Fibroblast of lung (primary cell): ENCODE data around the gene ABCA10. TPM values are rescaled to one million over a fixed set of nuclear protein-coding genes. Genes with fewer than 3 reads are reported as not detected.

Source experiments
- DNase-seq, 2 donors: peaks; one replicate each; pipeline versions ENCODE4 v3.0.0 to v3.0.0-alpha.2; 2010; ENCODE audit warnings: low read depth in 2 of 2
- H2AFZ ChIP-seq: 2 replicates; pipeline ENCODE4 v1.5.1; 2012; ENCODE audit warnings: low read length, control low read depth, inconsistent platforms
- H3K27ac ChIP-seq: 2 replicates; pipeline ENCODE4 v1.5.1; 2011; ENCODE audit warnings: low read length, control low read depth; ENCODE audit not compliant: insufficient read depth
- H3K27me3 ChIP-seq: 2 replicates; pipeline ENCODE4 v1.5.1; 2011; ENCODE audit warnings: mild to moderate bottlenecking, low read length; ENCODE audit not compliant: control insufficient read depth, insufficient read depth
- H3K36me3 ChIP-seq: 2 replicates; pipeline ENCODE4 v1.5.1; 2011; ENCODE audit warnings: low read length; ENCODE audit not compliant: control insufficient read depth, insufficient read depth
- H3K4me1 ChIP-seq: 2 replicates; pipeline ENCODE4 v1.5.1; 2011; ENCODE audit warnings: low read length; ENCODE audit not compliant: control insufficient read depth, insufficient read depth; ENCODE audit errors: extremely low read depth
- H3K4me2 ChIP-seq: 2 replicates; pipeline ENCODE4 v1.5.1; 2011; ENCODE audit warnings: low read length, control low read depth; ENCODE audit not compliant: insufficient read depth; ENCODE audit errors: extremely low read depth
- H3K4me3 ChIP-seq, 4 experiments: fragments of 200-600 bp in 1 of 4; sonication (generic) in 1 of 4; replicated peaks in 1 of 4; 2 replicates each; pipeline ENCODE4 v1.5.1; 2011 to 2016; ENCODE audit warnings: low read length in 4 of 4, low read depth in 3 of 4, mild to moderate bottlenecking in 3 of 4, control low read depth in 2 of 4, inconsistent platforms in 1 of 4, mixed read lengths in 1 of 4; ENCODE audit not compliant: insufficient read depth in 1 of 4; ENCODE audit errors: control extremely low read depth in 1 of 4
- H3K79me2 ChIP-seq: 2 replicates; pipeline ENCODE4 v1.5.1; 2012; ENCODE audit warnings: mild to moderate bottlenecking, low read length, inconsistent platforms; ENCODE audit not compliant: control insufficient read depth, insufficient read depth
- H3K9ac ChIP-seq: 2 replicates; pipeline ENCODE4 v1.5.1; 2011; ENCODE audit warnings: mild to moderate bottlenecking, low read length, control low read depth; ENCODE audit not compliant: insufficient read depth
- H3K9me3 ChIP-seq: 2 replicates; pipeline ENCODE4 v1.5.1; 2012; ENCODE audit warnings: low read depth, low read length; ENCODE audit not compliant: control insufficient read depth, insufficient read depth
- H4K20me1 ChIP-seq: 2 replicates; pipeline ENCODE4 v1.5.1; 2011; ENCODE audit warnings: low read length; ENCODE audit not compliant: control insufficient read depth, insufficient read depth; ENCODE audit errors: extremely low read depth
- CTCF ChIP-seq, 2 donors: IDR thresholded peaks in 1 of 2; conservative IDR thresholded peaks in 1 of 2; 1 replicate in 1 of 2; 2 replicates in 1 of 2; pipeline ENCODE4 v1.5.1; 2011 to 2012; ENCODE audit warnings: low read length in 2 of 2, control low read depth in 1 of 2, inconsistent platforms in 1 of 2, low read depth in 1 of 2, mild to moderate bottlenecking in 1 of 2
- EZH2 ChIP-seq: IDR thresholded peaks from 2 replicates; pipeline ENCODE4 v1.5.1; 2012; ENCODE audit warnings: low read length, control low read depth, mild to moderate bottlenecking; ENCODE audit errors: missing control alignments
- polyA plus RNA-seq, 2 donors: library from polyadenylated mRNA; depleted of rRNA in 1 of 2; stranded (reverse) in 1 of 2; unstranded in 1 of 2; fragments of >200 nt; gene quantifications; 2 replicates each; pipeline ENCODE4 v1.2.1, GENCODE V29; 2011 to 2012; ENCODE audit warnings: missing spikeins in 1 of 2
- total RNA-seq: library from RNA; depleted of rRNA; stranded (reverse); fragments of >200 nt; gene quantifications from 2 replicates; pipeline ENCODE4 v1.2.1, GENCODE V29; 2014

ABCA10 gene
- total and polyA plus RNA-seq, 2 donors (not counting 1 experiment from before 2014, with no cell fraction given): 0.64 to 2.8 TPM

GRCh38 chr17:69227541-69227940, 1.1 kb downstream of the ABCA10 start:
- no peaks in the 10 kb centered on the region for H3K9me3 ChIP-seq
- no peak for TF ChIP-seq EZH2
- no peak for TF ChIP-seq CTCF (conservative IDR thresholded peaks at IDR 0.05 in 1 of 2, IDR thresholded peaks at IDR 0.05 in 1 of 2; ENCODE audit: low read depth in 1 of 2, low read length in 2 of 2)
- H3K79me2 ChIP-seq: no peaks in the 10 kb centered on the region
- no peak for DNase-seq
- no peak overlapping the region for H2AFZ ChIP-seq
- H3K27me3 ChIP-seq: no peaks in the 10 kb centered on the region
- H4K20me1 ChIP-seq: no peaks in the 10 kb centered on the region
- no peaks in the 10 kb centered on the region for H3K4me1 ChIP-seq
- no peak overlapping the region for H3K9ac ChIP-seq
- no peaks in the 10 kb centered on the region for H3K36me3 ChIP-seq
- no peak overlapping the region for H3K4me2 ChIP-seq
- no peak overlapping the region for H3K27ac ChIP-seq
- peak overlapping the region in 1 of 4 experiments; percentile 14 for H3K4me3 ChIP-seq

GRCh38 chr17:69223809-69224208, 4.8 kb downstream of the ABCA10 start:
- no peaks in the 10 kb centered on the region for H4K20me1 ChIP-seq
- no peak overlapping the region for H3K4me2 ChIP-seq
- H3K36me3 ChIP-seq: no peaks in the 10 kb centered on the region
- H3K9me3 ChIP-seq: no peaks in the 10 kb centered on the region
- no peaks in the 10 kb centered on the region for H3K4me1 ChIP-seq
- no peak overlapping the region for H3K27ac ChIP-seq
- H3K79me2 ChIP-seq: no peaks in the 10 kb centered on the region
- no peaks in the 10 kb centered on the region for H3K27me3 ChIP-seq
- peak; percentile 61 to 68 for DNase-seq
- no peak for TF ChIP-seq EZH2
- TF ChIP-seq CTCF (conservative IDR thresholded peaks at IDR 0.05 in 1 of 2, IDR thresholded peaks at IDR 0.05 in 1 of 2; ENCODE audit: low read depth in 1 of 2, low read length in 2 of 2): no peak
- H3K9ac ChIP-seq: no peak overlapping the region
- H3K4me3 ChIP-seq: no peak overlapping the region
- no peak overlapping the region for H2AFZ ChIP-seq

GRCh38 chr17:69222707-69223258, 5.8 kb downstream of the ABCA10 start:
- H4K20me1 ChIP-seq: no peaks in the 10 kb centered on the region
- H3K4me1 ChIP-seq: no peaks in the 10 kb centered on the region
- H3K27me3 ChIP-seq: no peaks in the 10 kb centered on the region
- H3K9me3 ChIP-seq: no peaks in the 10 kb centered on the region
- no peak overlapping the region for H3K27ac ChIP-seq
- H3K4me3 ChIP-seq: no peak overlapping the region
- no peaks in the 10 kb centered on the region for H3K36me3 ChIP-seq
- H3K9ac ChIP-seq: no peak overlapping the region
- DNase-seq: no peak
- no peak overlapping the region for H2AFZ ChIP-seq
- H3K79me2 ChIP-seq: no peaks in the 10 kb centered on the region
- no peak overlapping the region for H3K4me2 ChIP-seq
- no peak for TF ChIP-seq EZH2
